ENCODE measurements around the gene HLA-DMA. TPM values are rescaled to one million over a fixed set of nuclear protein-coding genes. Genes with fewer than 3 reads are reported as not detected.

HLA-DMA gene
- total RNA-seq, 1 experiment from 2014 or later: 2.8 TPM

GRCh38 chr6:32972353-32973143 lies 19.7 kb upstream of the HLA-DMA start:
- Histone ChIP-seq H3K4me3 (ENCODE audit: low read depth in 2 of 2, low read length in 2 of 2) (peak overlapping the region; percentile 94 to 100), H3K9me3 (ENCODE audit: control insufficient read depth, insufficient read depth, low read depth, low read length) (no peaks in the 10 kb centered on the region), H3K4me1 (ENCODE audit: control insufficient read depth, insufficient read depth, low read length) (peaks cover 24% of the 10 kb centered on the region), H3K27ac (ENCODE audit: low read length) (peak overlapping the region; percentile 88), H3K36me3 (ENCODE audit: control insufficient read depth, insufficient read depth, low read length) (peaks cover 44% of the 10 kb centered on the region), H3K27me3 (ENCODE audit: control insufficient read depth, insufficient read depth, low read length) (no peaks in the 10 kb centered on the region)
- POLR2A ChIA-PET: interaction anchor here (0.6 to 2.4 kb wide), 17 partner anchors 8 to 327 kb away, joined by 3 to 26 read pairs (median 6); partner anchors contain the start of genes HLA-DMA, RING1, RPS18 and TAP2
- intact Hi-C loops (cut with micrococcal nuclease; ENCODE audit: unreplicated experiment) (no loop called here), in situ Hi-C loops (cut with HindIII; ENCODE audit: low pct_unique_long_range_greater_than_20kb, low sequenced_read_pairs) (no loop called here)
- no peak for TF ChIP-seq REST (IDR thresholded peaks at IDR 0.05; ENCODE audit: insufficient read depth in 1 of 2, low read depth in 2 of 2, low read length in 1 of 2)
- no peak; the same call in 1 of the 2 replicates for TF ChIP-seq TCF7L2 (IDR thresholded peaks at IDR 0.05; ENCODE audit: low read depth, low read length)
- TF ChIP-seq POLR2AphosphoS5 (IDR thresholded peaks at IDR 0.05; ENCODE audit: low read depth, low read length): peak; percentile 34; the same call in 1 of the 2 replicates
- no peak for TF ChIP-seq CTCF (IDR thresholded peaks at IDR 0.05)
- 0 out of 2 replicates have a peak, but pooled peaks have one; percentile 20 for TF ChIP-seq SIN3A (IDR thresholded peaks at IDR 0.05; ENCODE audit: borderline replicate concordance, insufficient read depth, low read depth, low read length)
- CTCF ChIA-PET: interaction anchor here (0.7 to 2.3 kb wide), 3 partner anchors 8 to 39 kb away, joined by 3 to 12 read pairs (median 5); no protein-coding TSS in a partner anchor
- peak; percentile 5; the same call in 1 of the 2 replicates for ATAC-seq
- DNase-seq (ENCODE audit: low read depth, low spot score): no peak
- BruUV-seq (replicated peaks): no TSS peak

- ChIA-PET CTCF (interaction anchor here (0.5 to 2.3 kb wide), 5 partner anchors 8 to 1666 kb away, joined by 3 to 12 read pairs (median 5); no protein-coding TSS in a partner anchor), POLR2A (interaction anchor here (0.5 to 2.4 kb wide), 27 partner anchors 8 to 1220 kb away, joined by 3 to 26 read pairs (median 5); partner anchors contain the start of genes HLA-DMA, RING1, RPS18 and TAP2)
- peaks cover 36% of the 10 kb centered on the region for H3K36me3 ChIP-seq (ENCODE audit: control insufficient read depth, insufficient read depth, low read length)
- intact Hi-C loops (cut with micrococcal nuclease; ENCODE audit: unreplicated experiment): no loop called here
- peaks cover 24% of the 10 kb centered on the region for H3K4me1 ChIP-seq (ENCODE audit: control insufficient read depth, insufficient read depth, low read length)
- H3K27ac ChIP-seq (ENCODE audit: low read length): peak overlapping the region; percentile 100
- no peaks in the 10 kb centered on the region for H3K9me3 ChIP-seq (ENCODE audit: control insufficient read depth, insufficient read depth, low read depth, low read length)
- TF ChIP-seq CTCF (IDR thresholded peaks at IDR 0.05) (no peak), TCF7L2 (IDR thresholded peaks at IDR 0.05; ENCODE audit: low read depth, low read length) (0 out of 2 replicates have a peak, but pooled peaks have one; percentile 27), POLR2AphosphoS5 (IDR thresholded peaks at IDR 0.05; ENCODE audit: low read depth, low read length) (peak; percentile 100), SIN3A (IDR thresholded peaks at IDR 0.05; ENCODE audit: borderline replicate concordance, insufficient read depth, low read depth, low read length) (peak; percentile 91; the same call in 1 of the 2 replicates), REST (IDR thresholded peaks at IDR 0.05; ENCODE audit: insufficient read depth in 1 of 2, low read depth in 2 of 2, low read length in 1 of 2) (peak; percentile 29 to 48; a peak in 2 of 4 replicates)
- H3K27me3 ChIP-seq (ENCODE audit: control insufficient read depth, insufficient read depth, low read length): no peaks in the 10 kb centered on the region
- peak; percentile 98 for DNase-seq (ENCODE audit: low read depth, low spot score)
- peak; percentile 72 for ATAC-seq
- peak overlapping the region; percentile 94 to 100 for H3K4me3 ChIP-seq (ENCODE audit: low read depth in 2 of 2, low read length in 2 of 2)
- in situ Hi-C loops (cut with HindIII; ENCODE audit: low pct_unique_long_range_greater_than_20kb, low sequenced_read_pairs): no loop called here
- no TSS peak for BruUV-seq (replicated peaks)
Observed at GRCh38 chr6:32971581-32972352, 18.9 kb upstream of the HLA-DMA start.
